Immature natural killer cell (primary cell): Measurements from ENCODE around the gene FGFRL1. TPM values are rescaled to one million over a fixed set of nuclear protein-coding genes. Genes with fewer than 3 reads are reported as not detected.
A peak's percentile ranks its signal among the peaks of the same experiment; 100 is the strongest.

Experiments
- DNase-seq, 3 donors: peaks; one replicate each; pipeline ENCODE4 v3.0.0; 2022; ENCODE audit warnings: mixed read lengths in 1 of 3
- H3K27ac Mint-ChIP-seq, 6 donors: one replicate each; pipeline ENCODE4 v1.8.0; 2020; ENCODE audit warnings: mixed read lengths in 6 of 6, mild to moderate bottlenecking in 5 of 6, inconsistent platforms in 4 of 6, moderate library complexity in 3 of 6
- H3K27me3 Mint-ChIP-seq, 3 donors: one replicate each; pipeline ENCODE4 v1.8.0; 2020 to 2021; ENCODE audit warnings: low read depth in 3 of 3, mild to moderate bottlenecking in 3 of 3, mixed read lengths in 3 of 3, moderate library complexity in 3 of 3, inconsistent platforms in 1 of 3
- H3K36me3 Mint-ChIP-seq, 3 donors: one replicate each; pipeline ENCODE4 v1.8.0; 2020; ENCODE audit warnings: mixed read lengths in 3 of 3, inconsistent platforms in 2 of 3, mild to moderate bottlenecking in 2 of 3
- H3K4me1 Mint-ChIP-seq, 2 donors: one replicate each; pipeline ENCODE4 v1.8.0; 2020; ENCODE audit warnings: inconsistent platforms in 2 of 2, mild to moderate bottlenecking in 2 of 2, mixed read lengths in 2 of 2, moderate library complexity in 1 of 2
- H3K4me3 Mint-ChIP-seq, 5 donors: one replicate each; pipeline ENCODE4 v1.8.0; 2020; ENCODE audit warnings: mild to moderate bottlenecking in 5 of 5, mixed read lengths in 5 of 5, inconsistent platforms in 3 of 5, moderate library complexity in 3 of 5
- H3K9me3 Mint-ChIP-seq, 6 donors: one replicate each; pipeline ENCODE4 v1.8.0; 2020; ENCODE audit warnings: mild to moderate bottlenecking in 6 of 6, mixed read lengths in 6 of 6, inconsistent platforms in 4 of 6, moderate library complexity in 3 of 6
- polyA plus RNA-seq, 3 donors: library from polyadenylated mRNA; unstranded; fragments of 300-500 nt; fragmentation: Illumina TruSeq; gene quantifications; one replicate each; pipeline ENCODE4 v1.2.3, GENCODE V29; 2021

Gene FGFRL1
- polyA plus RNA-seq, 3 donors from 2014 or later = 0.19 to 0.30 TPM; not detected in 1

- Mint-ChIP-seq H3K36me3 (no peaks in the 10 kb centered on the region), H3K27ac (no peak overlapping the region), H3K4me3 (no peak overlapping the region), H3K4me1 (peaks cover 0 to 3% of the 10 kb centered on the region in 2 donors), H3K27me3 (peaks cover 0 to 3% (median 0%) of the 10 kb centered on the region in 3 donors), H3K9me3 (no peaks in the 10 kb centered on the region)
- no peak for DNase-seq
Observed at GRCh38 chr4:1023075-1023640, 11.7 kb downstream of the FGFRL1 start.

GRCh38 chr4:1023895-1024740, 12.7 kb downstream of the FGFRL1 start:
- Mint-ChIP-seq H3K9me3 (no peaks in the 10 kb centered on the region), H3K27me3 (peaks cover 0 to 3% (median 0%) of the 10 kb centered on the region in 3 donors), H3K27ac (no peak overlapping the region), H3K4me3 (no peak overlapping the region), H3K36me3 (no peaks in the 10 kb centered on the region), H3K4me1 (peaks cover 0 to 3% of the 10 kb centered on the region in 2 donors)
- no peak for DNase-seq

- Mint-ChIP-seq H3K4me3 (no peak overlapping the region), H3K9me3 (no peaks in the 10 kb centered on the region), H3K36me3 (no peaks in the 10 kb centered on the region), H3K27me3 (peaks cover 0 to 2% (median 0%) of the 10 kb centered on the region in 3 donors), H3K27ac (no peak overlapping the region), H3K4me1 (peaks cover 0 to 3% of the 10 kb centered on the region in 2 donors)
- no peak for DNase-seq
Observed at GRCh38 chr4:1024882-1025545, 13.6 kb downstream of the FGFRL1 start.

GRCh38 chr4:1026115-1026514, 14.7 kb downstream of the FGFRL1 start:
- no peak overlapping the region for H3K4me3 Mint-ChIP-seq
- H3K27me3 Mint-ChIP-seq = peaks cover 0 to 2% (median 0%) of the 10 kb centered on the region in 3 donors
- H3K36me3 Mint-ChIP-seq = no peaks in the 10 kb centered on the region
- no peak for DNase-seq
- H3K27ac Mint-ChIP-seq = peak overlapping the region in 1 of 6 donors; percentile 35
- peaks cover 0 to 3% of the 10 kb centered on the region in 2 donors for H3K4me1 Mint-ChIP-seq
- no peaks in the 10 kb centered on the region for H3K9me3 Mint-ChIP-seq

GRCh38 chr4:1027219-1027914, 15.9 kb downstream of the FGFRL1 start:
- DNase-seq = no peak
- H3K4me1 Mint-ChIP-seq = peaks cover 0 to 3% of the 10 kb centered on the region in 2 donors
- H3K27ac Mint-ChIP-seq = no peak overlapping the region
- H3K36me3 Mint-ChIP-seq = no peaks in the 10 kb centered on the region
- H3K27me3 Mint-ChIP-seq = no peaks in the 10 kb centered on the region
- no peaks in the 10 kb centered on the region for H3K9me3 Mint-ChIP-seq
- no peak overlapping the region for H3K4me3 Mint-ChIP-seq

- H3K9me3 Mint-ChIP-seq = no peaks in the 10 kb centered on the region
- no peaks in the 10 kb centered on the region for H3K36me3 Mint-ChIP-seq
- no peaks in the 10 kb centered on the region for H3K27me3 Mint-ChIP-seq
- H3K4me1 Mint-ChIP-seq = peaks cover 0 to 3% of the 10 kb centered on the region in 2 donors
- H3K27ac Mint-ChIP-seq = no peak overlapping the region
- no peak overlapping the region for H3K4me3 Mint-ChIP-seq
- DNase-seq = no peak
Observed at GRCh38 chr4:1027915-1028238, 16.5 kb downstream of the FGFRL1 start.

GRCh38 chr4:1028574-1029220, 17.3 kb downstream of the FGFRL1 start:
- H3K4me3 Mint-ChIP-seq = no peak overlapping the region
- H3K4me1 Mint-ChIP-seq = peaks cover 0 to 3% of the 10 kb centered on the region in 2 donors
- H3K9me3 Mint-ChIP-seq = no peaks in the 10 kb centered on the region
- no peak for DNase-seq
- no peaks in the 10 kb centered on the region for H3K36me3 Mint-ChIP-seq
- H3K27me3 Mint-ChIP-seq = no peaks in the 10 kb centered on the region
- no peak overlapping the region for H3K27ac Mint-ChIP-seq

- Mint-ChIP-seq H3K27me3 (peaks cover 0 to 1% (median 0%) of the 10 kb centered on the region in 3 donors), H3K4me1 (peaks cover 0 to 3% of the 10 kb centered on the region in 2 donors), H3K4me3 (no peak overlapping the region), H3K36me3 (no peaks in the 10 kb centered on the region), H3K9me3 (no peaks in the 10 kb centered on the region), H3K27ac (no peak overlapping the region)
- DNase-seq = no peak
Observed at GRCh38 chr4:1029529-1029928, 18.1 kb downstream of the FGFRL1 start.

- Mint-ChIP-seq H3K9me3 (no peaks in the 10 kb centered on the region), H3K36me3 (no peaks in the 10 kb centered on the region), H3K4me3 (no peak overlapping the region), H3K27me3 (peaks cover 0 to 2% (median 1%) of the 10 kb centered on the region in 3 donors), H3K4me1 (peaks cover 0 to 3% of the 10 kb centered on the region in 2 donors), H3K27ac (no peak overlapping the region)
- DNase-seq = no peak
Observed at GRCh38 chr4:1030031-1030430, 18.6 kb downstream of the FGFRL1 start.

- Mint-ChIP-seq H3K4me3 (no peak overlapping the region), H3K4me1 (peaks cover 0 to 3% of the 10 kb centered on the region in 2 donors), H3K9me3 (no peaks in the 10 kb centered on the region), H3K27ac (no peak overlapping the region), H3K27me3 (peaks cover 0 to 2% (median 1%) of the 10 kb centered on the region in 3 donors), H3K36me3 (no peaks in the 10 kb centered on the region)
- DNase-seq = no peak
Observed at GRCh38 chr4:1030559-1030958, 19.1 kb downstream of the FGFRL1 start.

- no peaks in the 10 kb centered on the region for H3K9me3 Mint-ChIP-seq
- H3K27me3 Mint-ChIP-seq = peaks cover 0 to 2% (median 1%) of the 10 kb centered on the region in 3 donors
- no peaks in the 10 kb centered on the region for H3K36me3 Mint-ChIP-seq
- H3K4me1 Mint-ChIP-seq = no peaks in the 10 kb centered on the region
- no peak for DNase-seq
- H3K27ac Mint-ChIP-seq = no peak overlapping the region
- no peak overlapping the region for H3K4me3 Mint-ChIP-seq
Observed at GRCh38 chr4:1031346-1031745, 19.9 kb downstream of the FGFRL1 start.

GRCh38 chr4:1031956-1032795, 20.8 kb downstream of the FGFRL1 start:
- Mint-ChIP-seq H3K4me1 (no peaks in the 10 kb centered on the region), H3K27me3 (peaks cover 0 to 2% (median 1%) of the 10 kb centered on the region in 3 donors), H3K4me3 (no peak overlapping the region), H3K9me3 (no peaks in the 10 kb centered on the region), H3K36me3 (no peaks in the 10 kb centered on the region), H3K27ac (no peak overlapping the region)
- no peak for DNase-seq

- no peaks in the 10 kb centered on the region for H3K9me3 Mint-ChIP-seq
Observed at GRCh38 chr4:1032861-1033260, 21.4 kb downstream of the FGFRL1 start.

More at GRCh38 chr4:1032861-1033260, 21.4 kb downstream of the FGFRL1 start:
- Mint-ChIP-seq H3K4me1 (no peaks in the 10 kb centered on the region), H3K4me3 (no peak overlapping the region), H3K27me3 (peaks cover 0 to 2% (median 1%) of the 10 kb centered on the region in 3 donors), H3K27ac (no peak overlapping the region), H3K36me3 (no peaks in the 10 kb centered on the region)
- DNase-seq = no peak
